ENCODE measurements around the gene DYNLT2. TPM values are rescaled to one million over a fixed set of nuclear protein-coding genes. Genes with fewer than 3 reads are reported as not detected.
A peak's percentile ranks its signal among the peaks of the same experiment; 100 is the strongest.

The DYNLT2 gene, protein sequence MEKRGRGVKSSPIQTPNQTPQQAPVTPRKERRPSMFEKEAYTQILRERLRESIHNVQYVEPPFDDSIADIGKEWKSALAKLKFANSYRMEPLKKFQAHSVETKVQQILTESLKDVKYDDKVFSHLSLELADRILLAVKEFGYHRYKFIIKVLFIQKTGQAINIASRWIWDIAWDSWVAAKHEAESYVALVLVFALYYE
- 1.8 TPM for polyA plus RNA-seq (2013, experiment 1 of 2)
- polyA plus RNA-seq (2013, experiment 2 of 2): 1.8 TPM

DNA sequence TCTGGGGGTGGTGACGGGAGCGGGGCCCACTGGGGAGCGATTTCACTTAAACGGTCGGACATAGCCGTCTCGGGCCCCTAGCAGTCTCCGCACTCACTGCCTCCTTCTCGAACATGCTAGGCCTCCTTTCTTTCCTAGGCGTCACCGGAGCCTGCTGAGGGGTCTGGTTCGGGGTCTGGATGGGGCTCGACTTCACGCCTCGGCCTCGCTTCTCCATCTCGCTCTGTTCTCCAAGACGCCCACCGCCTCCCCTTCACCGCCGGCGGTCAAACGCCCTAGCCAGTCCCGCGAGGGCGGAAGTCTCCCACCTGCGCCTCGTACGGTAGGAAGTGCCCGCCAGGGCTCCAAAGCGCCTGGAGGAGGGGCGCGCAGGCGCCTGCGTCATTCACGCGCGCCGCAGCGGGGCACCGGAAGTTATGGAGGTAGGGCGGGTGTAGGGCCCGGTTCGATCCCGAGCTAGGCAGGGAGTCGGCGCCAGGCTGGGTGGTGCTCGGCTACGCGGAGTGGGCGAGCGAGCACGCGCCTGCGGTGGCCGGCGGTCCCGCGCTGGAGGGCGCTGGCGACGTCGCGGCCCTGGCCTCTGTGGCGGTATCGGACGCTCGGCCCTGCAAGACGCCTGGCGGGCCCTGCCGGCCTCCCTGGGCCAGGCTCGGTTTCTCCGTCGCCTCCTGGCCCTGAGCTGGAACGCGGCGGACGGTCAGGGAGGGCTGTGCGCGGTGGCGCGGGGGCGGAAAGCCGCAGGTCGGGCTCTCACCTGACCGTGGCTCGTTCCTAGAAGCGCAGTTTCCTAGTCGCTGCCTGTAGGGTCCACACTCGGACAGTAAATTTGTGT is at the start of gene DYNLT2, which contains the start of gene ERMARD:
DYNLT2 (minus strand) TSS at position 331 of the 832 bp plus-strand sequence; CDS start at position 217, 114 bp downstream.
ERMARD (plus strand) TSS at position 381 of the 832 bp plus-strand sequence; CDS start at position 417, 36 bp downstream.
- peak; percentile 98 for DNase-seq
- H3K4ac ChIP-seq (ENCODE audit: low read depth, low read length): peak within 1 kb of the TSS; percentile 99
- H2BK120ac ChIP-seq (ENCODE audit: low read depth, low read length): peak within 1 kb of the TSS; percentile 54
- peak within 1 kb of the TSS; percentile 92 for H2BK5ac ChIP-seq (ENCODE audit: low read length)
- peaks cover 2% of the 10 kb centered on the region for H3K79me1 ChIP-seq (ENCODE audit: low read length)
- H4K5ac ChIP-seq (ENCODE audit: low read length): peak within 1 kb of the TSS; percentile 56
- peak within 1 kb of the TSS; percentile 85 for H3K18ac ChIP-seq (ENCODE audit: low read length)
- H3K9ac ChIP-seq (ENCODE audit: low read length): peak within 1 kb of the TSS; percentile 97
- H3K79me2 ChIP-seq (ENCODE audit: control insufficient read depth, insufficient read depth, low read length): peaks cover 7% of the 10 kb centered on the region
- peak within 1 kb of the TSS; percentile 98 for H3K27ac ChIP-seq (ENCODE audit: low read depth, low read length)
- H4K8ac ChIP-seq (ENCODE audit: low read depth, low read length): no peak within 1 kb of the TSS
- no peaks in the 10 kb centered on the region for H3K36me3 ChIP-seq (ENCODE audit: control insufficient read depth, insufficient read depth, low read length)
- H2AK5ac ChIP-seq (ENCODE audit: low read length): peak within 1 kb of the TSS; percentile 66
- H3K4me3 ChIP-seq (ENCODE audit: low read length): peak within 1 kb of the TSS; percentile 96
- no peak within 1 kb of the TSS for H3K23ac ChIP-seq (ENCODE audit: low read length)
- H3K4me2 ChIP-seq (ENCODE audit: low read length): peak within 1 kb of the TSS; percentile 75
- no peak within 1 kb of the TSS for H2BK15ac ChIP-seq (replicated peaks; ENCODE audit: low read depth)
- no CpG with 5 or more reads among the region's 90 CpGs for WGBS (ENCODE audit: extremely low coverage, insufficient coverage, low lambda C conversion rate)
- no peaks in the 10 kb centered on the region for H3K27me3 ChIP-seq (ENCODE audit: insufficient read depth, low read length, poor library complexity)
- H3K56ac ChIP-seq (ENCODE audit: low read length): peak within 1 kb of the TSS; percentile 99
- peaks cover 7% of the 10 kb centered on the region for H3K4me1 ChIP-seq (ENCODE audit: control insufficient read depth, low read depth, low read length)

DNA sequence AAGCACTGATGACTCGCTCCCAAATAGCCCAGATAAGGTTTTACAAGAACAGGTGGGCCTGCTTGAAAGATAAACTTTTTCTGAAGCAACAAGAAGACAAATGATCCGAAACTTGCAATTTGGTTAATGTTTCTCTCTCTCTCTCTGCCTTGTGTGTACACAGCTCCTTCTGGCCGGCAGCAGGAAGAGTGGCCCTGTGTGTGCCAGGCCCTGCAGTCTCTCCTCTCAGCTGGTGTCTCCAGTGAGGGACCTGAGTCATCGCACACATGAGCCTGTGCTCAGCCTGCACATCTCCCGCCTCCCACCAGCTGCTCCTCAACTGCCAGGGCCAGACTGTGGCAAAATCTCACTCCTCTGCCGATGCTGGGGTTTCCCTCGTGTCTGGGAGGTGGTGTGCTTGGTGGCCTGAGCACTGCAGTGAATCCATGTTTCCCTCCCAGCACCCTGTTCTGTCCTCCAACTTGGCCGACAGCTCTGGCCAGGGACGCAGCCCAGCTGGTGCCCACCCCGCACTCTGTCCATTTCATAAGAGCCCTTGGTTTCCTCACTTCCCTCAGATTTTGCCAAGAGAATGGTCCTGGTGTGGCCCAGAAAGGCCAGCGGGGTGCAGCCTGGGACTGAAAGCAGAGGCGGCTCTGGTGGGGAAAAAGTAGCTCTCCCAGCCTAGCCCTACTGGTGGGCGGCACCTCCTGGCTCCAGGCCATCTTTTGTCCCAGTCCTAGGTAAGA is 49.5 kb upstream of the DYNLT2 start:
- peaks cover 3% of the 10 kb centered on the region for H3K4me1 ChIP-seq (ENCODE audit: control insufficient read depth, low read depth, low read length)
- H3K23ac ChIP-seq (ENCODE audit: low read length): peak overlapping the region; percentile 92
- H4K8ac ChIP-seq (ENCODE audit: low read depth, low read length): no peak overlapping the region
- H3K79me2 ChIP-seq (ENCODE audit: control insufficient read depth, insufficient read depth, low read length): no peaks in the 10 kb centered on the region
- no peaks in the 10 kb centered on the region for H3K79me1 ChIP-seq (ENCODE audit: low read length)
- DNase-seq: peak; percentile 58
- H2BK5ac ChIP-seq (ENCODE audit: low read length): no peak overlapping the region
- H3K4me3 ChIP-seq (ENCODE audit: low read length): no peak overlapping the region
- H3K4ac ChIP-seq (ENCODE audit: low read depth, low read length): no peak overlapping the region
- H3K27ac ChIP-seq (ENCODE audit: low read depth, low read length): no peak overlapping the region
- H3K9ac ChIP-seq (ENCODE audit: low read length): no peak overlapping the region
- H4K5ac ChIP-seq (ENCODE audit: low read length): no peak overlapping the region
- H3K36me3 ChIP-seq (ENCODE audit: control insufficient read depth, insufficient read depth, low read length): no peaks in the 10 kb centered on the region
- no peak overlapping the region for H2BK15ac ChIP-seq (replicated peaks; ENCODE audit: low read depth)
- H2AK5ac ChIP-seq (ENCODE audit: low read length): no peak overlapping the region
- no peak overlapping the region for H3K18ac ChIP-seq (ENCODE audit: low read length)
- no peak overlapping the region for H3K4me2 ChIP-seq (ENCODE audit: low read length)
- no CpG with 5 or more reads among the region's 13 CpGs for WGBS (ENCODE audit: extremely low coverage, insufficient coverage, low lambda C conversion rate)
- H3K27me3 ChIP-seq (ENCODE audit: insufficient read depth, low read length, poor library complexity): peaks cover 1% of the 10 kb centered on the region
- H2BK120ac ChIP-seq (ENCODE audit: low read depth, low read length): no peak overlapping the region
- peak overlapping the region; percentile 22 for H3K56ac ChIP-seq (ENCODE audit: low read length)

DNA sequence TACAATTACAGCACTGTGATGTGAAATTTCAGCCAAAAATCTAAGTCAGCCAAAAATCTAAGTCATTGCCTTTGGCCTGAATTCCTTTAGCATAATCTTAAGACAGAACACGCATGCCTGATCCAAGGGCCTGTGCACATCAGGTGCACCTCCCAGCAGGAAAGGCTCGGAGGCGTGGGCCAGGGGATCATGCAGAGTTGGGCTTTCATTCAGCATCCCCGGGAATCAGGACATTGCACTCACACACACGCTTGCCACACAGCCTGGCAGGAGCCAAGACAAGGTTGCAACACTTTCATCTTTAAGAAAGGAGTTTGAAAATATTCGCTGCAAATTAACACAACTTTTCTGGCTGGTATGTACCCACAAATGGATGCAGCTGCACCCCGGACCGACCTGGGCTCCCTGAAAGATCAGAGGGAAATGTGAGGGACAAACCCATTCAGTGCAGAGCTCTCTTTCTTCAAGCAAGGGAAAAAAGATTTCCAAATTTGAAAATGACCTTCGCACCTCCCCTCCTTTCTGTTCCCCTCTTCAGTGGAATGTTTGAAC is 48.8 kb upstream of the DYNLT2 start:
- Histone ChIP-seq H3K23ac (ENCODE audit: low read length) (no peak overlapping the region), H2BK5ac (ENCODE audit: low read length) (no peak overlapping the region), H3K27ac (ENCODE audit: low read depth, low read length) (no peak overlapping the region), H3K4ac (ENCODE audit: low read depth, low read length) (no peak overlapping the region), H3K4me3 (ENCODE audit: low read length) (no peak overlapping the region), H4K5ac (ENCODE audit: low read length) (no peak overlapping the region), H3K36me3 (ENCODE audit: control insufficient read depth, insufficient read depth, low read length) (no peaks in the 10 kb centered on the region), H2AK5ac (ENCODE audit: low read length) (no peak overlapping the region), H3K27me3 (ENCODE audit: insufficient read depth, low read length, poor library complexity) (peaks cover 1% of the 10 kb centered on the region), H3K56ac (ENCODE audit: low read length) (no peak overlapping the region), H4K8ac (ENCODE audit: low read depth, low read length) (no peak overlapping the region), H3K79me2 (ENCODE audit: control insufficient read depth, insufficient read depth, low read length) (no peaks in the 10 kb centered on the region), H3K79me1 (ENCODE audit: low read length) (no peaks in the 10 kb centered on the region), H2BK120ac (ENCODE audit: low read depth, low read length) (no peak overlapping the region), H3K4me2 (ENCODE audit: low read length) (no peak overlapping the region), H3K4me1 (ENCODE audit: control insufficient read depth, low read depth, low read length) (peaks cover 3% of the 10 kb centered on the region), H3K9ac (ENCODE audit: low read length) (no peak overlapping the region), H2BK15ac (replicated peaks; ENCODE audit: low read depth) (no peak overlapping the region), H3K18ac (ENCODE audit: low read length) (no peak overlapping the region)
- no peak for DNase-seq
- no CpG with 5 or more reads among the region's 9 CpGs for WGBS (ENCODE audit: extremely low coverage, insufficient coverage, low lambda C conversion rate)

DNA sequence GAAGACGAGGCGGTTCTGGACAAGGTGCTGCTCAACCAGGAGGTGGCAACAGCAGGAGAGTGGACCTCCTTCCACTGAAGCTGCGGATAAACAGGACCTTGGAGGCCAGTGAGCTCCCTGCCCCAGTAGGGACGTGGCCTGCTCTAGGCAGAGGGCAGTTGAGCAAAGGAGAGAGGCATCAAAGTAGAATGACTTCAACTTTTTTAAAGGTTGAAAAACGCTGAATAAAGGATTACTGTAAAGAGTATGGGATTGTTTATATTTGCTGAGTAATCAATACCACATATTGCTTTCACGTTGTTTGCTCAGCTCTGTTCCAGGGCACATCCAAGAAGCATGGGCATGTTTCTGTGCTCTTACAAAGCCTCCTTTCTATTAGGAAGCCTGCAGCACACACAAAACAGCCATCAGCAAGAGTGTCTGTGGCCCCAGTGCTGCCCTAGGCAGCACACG is 48.1 kb upstream of the DYNLT2 start:
- Histone ChIP-seq H4K5ac (ENCODE audit: low read length) (no peak overlapping the region), H3K4me1 (ENCODE audit: control insufficient read depth, low read depth, low read length) (peaks cover 3% of the 10 kb centered on the region), H3K4me2 (ENCODE audit: low read length) (no peak overlapping the region), H2AK5ac (ENCODE audit: low read length) (no peak overlapping the region), H2BK120ac (ENCODE audit: low read depth, low read length) (no peak overlapping the region), H2BK5ac (ENCODE audit: low read length) (no peak overlapping the region), H3K79me2 (ENCODE audit: control insufficient read depth, insufficient read depth, low read length) (no peaks in the 10 kb centered on the region), H3K56ac (ENCODE audit: low read length) (no peak overlapping the region), H4K8ac (ENCODE audit: low read depth, low read length) (no peak overlapping the region), H3K36me3 (ENCODE audit: control insufficient read depth, insufficient read depth, low read length) (no peaks in the 10 kb centered on the region), H3K23ac (ENCODE audit: low read length) (no peak overlapping the region), H3K79me1 (ENCODE audit: low read length) (no peaks in the 10 kb centered on the region), H3K9ac (ENCODE audit: low read length) (no peak overlapping the region), H2BK15ac (replicated peaks; ENCODE audit: low read depth) (no peak overlapping the region), H3K18ac (ENCODE audit: low read length) (no peak overlapping the region), H3K4ac (ENCODE audit: low read depth, low read length) (no peak overlapping the region), H3K27me3 (ENCODE audit: insufficient read depth, low read length, poor library complexity) (no peaks in the 10 kb centered on the region), H3K27ac (ENCODE audit: low read depth, low read length) (no peak overlapping the region), H3K4me3 (ENCODE audit: low read length) (no peak overlapping the region)
- peak; percentile 13 for DNase-seq
- no CpG with 5 or more reads among the region's 7 CpGs for WGBS (ENCODE audit: extremely low coverage, insufficient coverage, low lambda C conversion rate)

DNA sequence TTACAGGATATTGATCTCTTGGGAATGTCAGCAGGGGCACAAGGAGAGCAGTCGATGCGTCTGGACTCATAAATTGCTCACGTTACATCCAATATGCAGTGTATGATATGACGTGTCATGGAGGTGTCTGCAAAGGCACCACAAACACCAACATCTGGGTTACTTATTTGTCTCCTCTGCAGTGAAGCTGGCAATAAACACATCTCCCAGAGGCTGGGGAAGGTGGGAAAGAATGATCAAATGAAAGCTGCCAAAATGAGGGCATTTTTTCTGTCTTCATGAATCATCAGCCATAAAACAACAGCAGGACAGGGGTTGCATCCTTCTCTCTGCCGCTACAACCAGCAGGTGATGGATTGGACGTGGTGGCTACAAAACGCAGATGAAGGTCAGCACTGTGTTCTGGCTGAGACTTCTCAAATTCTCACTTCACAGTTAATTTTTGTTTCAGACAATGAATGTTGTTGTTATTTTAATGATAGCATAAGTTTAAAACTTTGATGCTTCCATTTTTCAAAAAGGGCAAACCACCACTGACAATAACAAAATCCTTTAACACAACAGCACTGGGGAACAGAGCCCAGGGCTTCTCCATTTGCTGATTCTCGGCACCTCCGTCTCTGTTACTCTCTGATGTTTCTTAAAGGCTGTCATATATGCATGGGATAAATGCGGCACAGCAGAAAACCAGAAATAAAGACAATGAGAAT is 47.5 kb upstream of the DYNLT2 start:
- no CpG with 5 or more reads among the region's 10 CpGs for WGBS (ENCODE audit: extremely low coverage, insufficient coverage, low lambda C conversion rate)

More for the DNA sequence above, 47.5 kb upstream of the DYNLT2 start:
- Histone ChIP-seq H4K5ac (ENCODE audit: low read length) (no peak overlapping the region), H2BK15ac (replicated peaks; ENCODE audit: low read depth) (no peak overlapping the region), H3K27ac (ENCODE audit: low read depth, low read length) (no peak overlapping the region), H3K27me3 (ENCODE audit: insufficient read depth, low read length, poor library complexity) (no peaks in the 10 kb centered on the region), H3K4me3 (ENCODE audit: low read length) (no peak overlapping the region), H3K4me2 (ENCODE audit: low read length) (no peak overlapping the region), H2BK5ac (ENCODE audit: low read length) (no peak overlapping the region), H4K8ac (ENCODE audit: low read depth, low read length) (no peak overlapping the region), H3K79me1 (ENCODE audit: low read length) (no peaks in the 10 kb centered on the region), H3K18ac (ENCODE audit: low read length) (no peak overlapping the region), H3K9ac (ENCODE audit: low read length) (no peak overlapping the region), H3K56ac (ENCODE audit: low read length) (no peak overlapping the region), H3K79me2 (ENCODE audit: control insufficient read depth, insufficient read depth, low read length) (no peaks in the 10 kb centered on the region), H2AK5ac (ENCODE audit: low read length) (no peak overlapping the region), H3K23ac (ENCODE audit: low read length) (no peak overlapping the region), H3K4me1 (ENCODE audit: control insufficient read depth, low read depth, low read length) (peaks cover 3% of the 10 kb centered on the region), H3K4ac (ENCODE audit: low read depth, low read length) (no peak overlapping the region), H2BK120ac (ENCODE audit: low read depth, low read length) (no peak overlapping the region), H3K36me3 (ENCODE audit: control insufficient read depth, insufficient read depth, low read length) (no peaks in the 10 kb centered on the region)
- no peak for DNase-seq
